ENCODE data around the gene MAP4K3.

Gene MAP4K3

DNA sequence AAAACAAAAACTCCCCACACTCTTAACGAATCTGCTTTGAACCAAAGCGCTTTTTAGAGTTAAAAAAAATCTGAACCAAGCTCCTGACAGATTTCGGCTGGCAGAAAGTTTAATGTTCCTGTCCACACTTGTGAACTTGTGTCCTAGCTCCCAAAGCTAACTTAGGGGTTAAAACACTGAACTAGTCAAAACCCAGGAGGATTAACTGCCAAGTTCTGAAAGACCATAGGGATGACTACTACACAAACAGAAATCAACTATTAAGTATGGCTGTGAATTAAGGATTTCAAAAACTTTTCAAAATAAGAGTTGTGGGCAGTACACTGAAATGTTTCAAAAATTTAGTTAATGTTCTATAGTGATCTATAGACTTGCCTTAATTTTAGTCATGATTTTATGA, 167.1 kb downstream of the MAP4K3 start:
- Mint-ChIP-seq H3K4me1 (no peaks in the 10 kb centered on the region), H3K27me3 (ENCODE audit: low read depth, poor library complexity) (no peaks in the 10 kb centered on the region)
- TF ChIP-seq, protein P1, sequence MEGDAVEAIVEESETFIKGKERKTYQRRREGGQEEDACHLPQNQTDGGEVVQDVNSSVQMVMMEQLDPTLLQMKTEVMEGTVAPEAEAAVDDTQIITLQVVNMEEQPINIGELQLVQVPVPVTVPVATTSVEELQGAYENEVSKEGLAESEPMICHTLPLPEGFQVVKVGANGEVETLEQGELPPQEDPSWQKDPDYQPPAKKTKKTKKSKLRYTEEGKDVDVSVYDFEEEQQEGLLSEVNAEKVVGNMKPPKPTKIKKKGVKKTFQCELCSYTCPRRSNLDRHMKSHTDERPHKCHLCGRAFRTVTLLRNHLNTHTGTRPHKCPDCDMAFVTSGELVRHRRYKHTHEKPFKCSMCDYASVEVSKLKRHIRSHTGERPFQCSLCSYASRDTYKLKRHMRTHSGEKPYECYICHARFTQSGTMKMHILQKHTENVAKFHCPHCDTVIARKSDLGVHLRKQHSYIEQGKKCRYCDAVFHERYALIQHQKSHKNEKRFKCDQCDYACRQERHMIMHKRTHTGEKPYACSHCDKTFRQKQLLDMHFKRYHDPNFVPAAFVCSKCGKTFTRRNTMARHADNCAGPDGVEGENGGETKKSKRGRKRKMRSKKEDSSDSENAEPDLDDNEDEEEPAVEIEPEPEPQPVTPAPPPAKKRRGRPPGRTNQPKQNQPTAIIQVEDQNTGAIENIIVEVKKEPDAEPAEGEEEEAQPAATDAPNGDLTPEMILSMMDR (IDR thresholded peaks at IDR 0.05), result no peak

DNA sequence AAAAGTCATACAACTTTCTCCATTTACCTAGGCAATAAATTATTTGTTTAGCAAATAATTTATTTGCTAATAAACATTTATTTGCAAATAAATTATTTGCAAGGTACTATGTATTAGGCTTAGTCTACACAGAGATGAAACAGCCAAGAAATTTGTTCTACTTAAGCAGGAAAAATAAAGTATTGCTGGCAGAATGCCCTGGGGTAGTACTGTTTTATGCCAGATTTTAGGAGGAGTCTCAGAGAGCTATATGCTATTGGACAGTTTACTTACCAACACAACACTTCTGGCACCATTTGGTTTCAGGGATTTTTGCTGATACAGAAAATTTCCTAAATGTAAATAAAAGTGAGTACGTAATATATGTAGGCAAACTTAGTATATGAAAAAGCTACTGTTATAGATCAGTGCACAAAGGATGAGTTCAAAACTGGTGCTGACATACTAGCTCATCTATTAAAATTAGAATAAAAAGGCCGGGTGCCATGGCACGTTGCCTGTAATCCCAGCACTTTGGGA, 170.1 kb downstream of the MAP4K3 start:
- Mint-ChIP-seq H3K27ac (no peak overlapping the region), H3K4me3 (no peak overlapping the region), H3K27me3 (ENCODE audit: low read depth, poor library complexity) (no peaks in the 10 kb centered on the region), H3K4me1 (no peaks in the 10 kb centered on the region), H3K9me3 (no peaks in the 10 kb centered on the region), H3K36me3 (ENCODE audit: low read depth) (peaks cover 43% of the 10 kb centered on the region)
- TF ChIP-seq, protein P1 (IDR thresholded peaks at IDR 0.05), result no peak
- DNase-seq, result no peak

More for the DNA sequence above, 167.1 kb downstream of the MAP4K3 start:
- Mint-ChIP-seq H3K4me3 (no peak overlapping the region), H3K27ac (peak overlapping the region; percentile 22), H3K36me3 (ENCODE audit: low read depth) (peaks cover 44% of the 10 kb centered on the region), H3K9me3 (no peaks in the 10 kb centered on the region)
- DNase-seq, result no peak

DNA sequence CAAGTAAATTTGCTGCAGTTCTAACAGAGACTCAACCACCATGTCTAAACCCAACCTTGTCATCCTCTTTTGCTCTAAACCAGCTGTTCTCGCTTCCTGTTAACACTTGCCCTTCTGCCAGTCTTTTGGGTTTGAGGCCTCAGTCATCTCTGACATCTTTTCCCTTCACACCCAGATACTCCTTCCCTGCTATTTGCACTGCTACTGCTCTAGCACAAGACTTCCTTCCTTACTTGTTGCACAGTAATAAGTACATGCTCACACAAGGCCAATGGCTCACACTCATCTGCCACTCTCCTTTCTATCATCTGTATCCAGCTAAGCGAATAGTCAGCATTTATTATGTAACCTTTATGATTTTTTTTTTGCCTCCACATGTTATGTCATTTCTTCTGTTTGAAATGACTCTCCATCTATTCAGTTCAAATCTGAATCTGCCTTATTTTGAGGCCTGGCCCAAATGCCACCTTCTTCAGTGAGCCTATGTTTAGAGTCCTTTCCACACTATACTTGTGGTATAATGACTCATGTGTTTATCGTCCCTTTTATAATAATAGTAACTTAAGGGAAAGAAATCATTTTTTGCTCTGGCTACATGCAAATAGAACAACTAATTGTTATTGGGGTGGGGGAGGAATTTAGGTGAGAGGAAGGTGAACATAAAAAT, 170.8 kb downstream of the MAP4K3 start:
- Mint-ChIP-seq H3K36me3 (ENCODE audit: low read depth) (peaks cover 44% of the 10 kb centered on the region), H3K9me3 (no peaks in the 10 kb centered on the region), H3K4me3 (no peak overlapping the region), H3K27me3 (ENCODE audit: low read depth, poor library complexity) (no peaks in the 10 kb centered on the region), H3K27ac (peak overlapping the region; percentile 11), H3K4me1 (no peaks in the 10 kb centered on the region)
- TF ChIP-seq, protein P1 (IDR thresholded peaks at IDR 0.05), result no peak
- DNase-seq, result no peak

DNA sequence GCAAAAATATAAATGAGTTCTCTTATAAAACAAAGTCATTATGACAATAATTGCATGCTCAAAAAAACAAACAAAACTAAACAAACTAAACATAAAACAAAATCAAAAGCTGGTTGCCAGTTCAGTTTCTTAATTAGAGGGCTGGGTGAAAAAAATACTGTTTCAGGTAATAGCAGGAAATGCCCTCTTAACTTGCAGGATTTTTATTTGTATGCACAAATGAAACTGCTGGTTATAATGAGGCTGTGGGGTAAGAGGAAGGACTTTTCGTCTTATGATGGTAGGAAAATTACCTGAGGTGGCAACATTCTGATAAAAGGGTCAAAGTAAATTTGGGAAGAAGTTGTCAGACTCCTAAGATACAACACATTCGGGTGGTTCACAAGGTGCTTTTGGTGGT, 171.8 kb downstream of the MAP4K3 start:
- no peak overlapping the region for H3K27ac Mint-ChIP-seq
- H3K4me1 Mint-ChIP-seq, result no peaks in the 10 kb centered on the region
- no peak overlapping the region for H3K4me3 Mint-ChIP-seq
- peaks cover 48% of the 10 kb centered on the region for H3K36me3 Mint-ChIP-seq (ENCODE audit: low read depth)
- DNase-seq, result no peak
- no peaks in the 10 kb centered on the region for H3K9me3 Mint-ChIP-seq
- no peaks in the 10 kb centered on the region for H3K27me3 Mint-ChIP-seq (ENCODE audit: low read depth, poor library complexity)
- TF ChIP-seq, protein P1 (IDR thresholded peaks at IDR 0.05), result no peak

DNA sequence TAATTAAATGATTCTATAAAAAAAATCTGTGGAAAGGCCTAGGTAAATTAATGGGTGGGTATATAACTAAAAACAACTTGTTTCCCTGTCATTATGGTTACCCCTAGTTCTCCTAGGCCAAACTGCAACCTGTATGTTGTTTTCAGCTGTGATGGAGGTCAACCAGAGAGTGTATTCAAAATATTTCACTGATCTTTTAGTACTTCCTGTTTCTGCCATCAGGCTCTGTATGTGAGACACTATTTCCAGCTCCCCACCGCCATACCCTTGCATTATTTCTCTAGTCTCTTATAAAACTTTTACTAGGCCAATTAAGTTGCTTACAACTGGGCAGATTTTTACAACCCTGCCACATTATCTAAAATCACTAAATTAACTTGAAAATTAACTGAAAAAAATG, 172.4 kb downstream of the MAP4K3 start:
- Mint-ChIP-seq H3K9me3 (no peaks in the 10 kb centered on the region), H3K27ac (peak overlapping the region; percentile 15), H3K27me3 (ENCODE audit: low read depth, poor library complexity) (no peaks in the 10 kb centered on the region), H3K4me3 (no peak overlapping the region), H3K36me3 (ENCODE audit: low read depth) (peaks cover 46% of the 10 kb centered on the region), H3K4me1 (no peaks in the 10 kb centered on the region)
- TF ChIP-seq, protein P1 (IDR thresholded peaks at IDR 0.05), result no peak
- DNase-seq, result no peak

DNA sequence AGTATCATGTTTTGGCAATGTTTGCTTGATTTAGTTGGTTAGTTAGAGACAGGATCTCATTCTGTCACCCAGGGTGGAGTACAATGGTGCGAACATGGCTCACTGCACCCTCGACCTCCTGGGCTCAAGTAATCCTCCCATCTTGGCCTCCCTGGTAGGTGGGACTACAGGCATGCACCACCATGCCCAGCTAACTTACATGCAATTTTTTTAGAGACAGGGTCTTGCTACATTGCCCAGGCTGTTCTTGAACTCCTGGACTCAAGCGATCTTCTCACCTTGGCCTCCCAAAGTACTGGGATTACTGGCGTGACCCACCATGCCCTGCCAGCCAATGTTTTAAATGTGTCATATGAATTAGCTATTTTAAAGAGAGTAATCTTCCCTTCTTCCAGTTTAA, 177.0 kb downstream of the MAP4K3 start:
- H3K4me1 Mint-ChIP-seq, result no peaks in the 10 kb centered on the region
- no peaks in the 10 kb centered on the region for H3K27me3 Mint-ChIP-seq (ENCODE audit: low read depth, poor library complexity)
- H3K9me3 Mint-ChIP-seq, result no peaks in the 10 kb centered on the region
- H3K27ac Mint-ChIP-seq, result no peak overlapping the region
- H3K36me3 Mint-ChIP-seq (ENCODE audit: low read depth), result peaks cover 48% of the 10 kb centered on the region
- no peak for DNase-seq
- H3K4me3 Mint-ChIP-seq, result no peak overlapping the region
- TF ChIP-seq, protein P1 (IDR thresholded peaks at IDR 0.05), result no peak
